ENCODE measurements around the gene TAF15.

- TF ChIP-seq CTCF (IDR thresholded peaks at IDR 0.05) (no peak), POLR2AphosphoS5 (IDR thresholded peaks at IDR 0.05) (no peak)
Observed at GRCh38 chr17:35766489-35766877, 42.8 kb upstream of the TAF15 start.

All from esophagus muscularis mucosa (tissue), 3 donors.